NCI-H1092 (cell line): ENCODE data around the gene RASAL1.
"Not testable (repeated sequence)": the region's sequence is repeated elsewhere in the genome, so short reads cannot be mapped to it uniquely, and the experiment has no call there.

Experiments
- DNase-seq: peaks from one replicate; lab custom pipeline; 2025; lab: John Stamatoyannopoulos, UW

RASAL1 gene

GRCh38 chr12:113161415-113162016 is 26.0 kb upstream of the RASAL1 start:
- no peak for DNase-seq

- DNase-seq, result no peak
These were observed 24.4 kb upstream of the RASAL1 start for GRCh38 chr12:113159937-113160336.

- DNase-seq, result no peak
These were observed 23.1 kb upstream of the RASAL1 start for GRCh38 chr12:113158439-113159203.

- DNase-seq, result no peak
These were observed 21.8 kb upstream of the RASAL1 start for GRCh38 chr12:113157218-113157859.

- DNase-seq, result no peak
These were observed 20.1 kb upstream of the RASAL1 start for GRCh38 chr12:113155646-113156045.

GRCh38 chr12:113155060-113155459 is 19.5 kb upstream of the RASAL1 start:
- DNase-seq, result no peak

GRCh38 chr12:113154351-113154973 is 18.9 kb upstream of the RASAL1 start:
- DNase-seq, result no peak

GRCh38 chr12:113152835-113153814 is 17.6 kb upstream of the RASAL1 start:
- peak; percentile 77 for DNase-seq

- no peak for DNase-seq
These were observed 16.8 kb upstream of the RASAL1 start for GRCh38 chr12:113152196-113152834.

- DNase-seq, result no peak
These were observed 16.1 kb upstream of the RASAL1 start for GRCh38 chr12:113151655-113152054.

GRCh38 chr12:113149361-113150150 is 14.0 kb upstream of the RASAL1 start, which contains the start of gene CFAP73:
Gene CFAP73, plus strand, starts transcription at chr12:113149724. Its CDS starts 134 bp downstream, at chr12:113149858.
- DNase-seq, result peak; percentile 41

GRCh38 chr12:113146999-113147398 is 11.4 kb upstream of the RASAL1 start:
- no peak for DNase-seq

GRCh38 chr12:113145720-113146551 is 10.4 kb upstream of the RASAL1 start:
- no peak for DNase-seq

- no peak for DNase-seq
These were observed 9.2 kb upstream of the RASAL1 start for GRCh38 chr12:113144806-113145205.

GRCh38 chr12:113143959-113144358 is 8.4 kb upstream of the RASAL1 start:
- no peak for DNase-seq

- DNase-seq, result no peak
These were observed 7.3 kb upstream of the RASAL1 start for GRCh38 chr12:113142886-113143332.

GRCh38 chr12:113142173-113142885 is 6.8 kb upstream of the RASAL1 start:
- DNase-seq, result no peak

- not testable (repeated sequence) for DNase-seq
These were observed 6.2 kb upstream of the RASAL1 start for GRCh38 chr12:113141716-113142115.
